HL-60 (cell line): ENCODE results near the gene B3GNT8.
A peak's percentile ranks its signal among the peaks of the same experiment; 100 is the strongest.

ENCODE experiments used
- DNase-seq, 2 experiments: peaks; one replicate each; pipeline ENCODE4 v3.0.0-alpha.2; 2010 to 2020; ENCODE audit warnings: low read depth in 1 of 2, low spot score in 1 of 2
- H3K27ac ChIP-seq: fragments of 250-450 bp; sonication (Bioruptor Pico); replicated peaks from 2 replicates; pipeline ENCODE4 v1.5.1; 2020; ENCODE audit warnings: mild to moderate bottlenecking, moderate library complexity
- H3K27me3 ChIP-seq: fragments of 250-450 bp; sonication (Bioruptor Pico); 2 replicates; pipeline ENCODE4 v1.5.1; 2021; ENCODE audit warnings: mild to moderate bottlenecking, moderate library complexity; ENCODE audit not compliant: insufficient read depth, poor library complexity, severe bottlenecking
- H3K4me3 ChIP-seq: replicated peaks from 2 replicates; pipeline ENCODE4 v1.5.1; 2011; ENCODE audit warnings: mild to moderate bottlenecking, control low read depth, low read length; ENCODE audit not compliant: insufficient read depth
- GABPA ChIP-seq: IDR thresholded peaks from 2 replicates; pipeline ENCODE4 v1.6.1; 2012; ENCODE audit warnings: low read depth
- POLR2AphosphoS5 ChIP-seq: IDR thresholded peaks from 2 replicates; pipeline ENCODE4 v1.6.1; 2012; ENCODE audit warnings: low read depth
- SPI1 ChIP-seq: IDR thresholded peaks from 2 replicates; pipeline ENCODE4 v1.6.1; 2012; ENCODE audit warnings: low read depth, mild to moderate bottlenecking, borderline replicate concordance
- TF ChIP-seq, protein P1 (sequence below): IDR thresholded peaks from one replicate; pipeline ENCODE4 v1.5.1; 2011; ENCODE audit warnings: low read length, control low read depth, inconsistent platforms; ENCODE audit not compliant: insufficient read depth
- TF ChIP-seq, protein P2 (sequence below): IDR thresholded peaks from 2 replicates; pipeline ENCODE4 v1.6.1; 2012; ENCODE audit warnings: low read depth; ENCODE audit not compliant: insufficient replicate concordance

The B3GNT8 gene

DNA sequence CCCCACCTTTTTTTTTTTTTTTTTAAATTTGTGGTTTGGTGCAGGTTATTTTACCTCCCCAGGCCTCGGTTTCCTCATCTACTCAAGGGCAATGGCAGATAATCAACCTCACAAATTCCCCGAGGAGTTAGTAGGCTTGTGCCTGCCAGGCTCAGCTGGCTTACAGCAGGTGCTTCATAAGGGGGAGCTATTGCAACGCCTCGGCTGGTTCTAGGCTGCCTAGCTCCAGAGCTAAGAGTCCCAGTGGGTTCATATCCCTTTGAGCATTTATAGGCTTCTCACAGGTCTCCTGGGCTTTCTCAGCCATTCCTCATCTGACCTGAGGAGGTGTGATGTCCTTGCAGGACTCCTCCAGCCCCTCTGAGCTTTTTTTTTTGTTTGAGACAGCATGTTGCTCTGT is 18.9 kb downstream of the B3GNT8 start:
- Histone ChIP-seq H3K4me3 (no peak overlapping the region), H3K27ac (peak overlapping the region; percentile 92), H3K27me3 (no peaks in the 10 kb centered on the region)
- peak; percentile 57 to 80 for DNase-seq
- TF ChIP-seq, protein P1, sequence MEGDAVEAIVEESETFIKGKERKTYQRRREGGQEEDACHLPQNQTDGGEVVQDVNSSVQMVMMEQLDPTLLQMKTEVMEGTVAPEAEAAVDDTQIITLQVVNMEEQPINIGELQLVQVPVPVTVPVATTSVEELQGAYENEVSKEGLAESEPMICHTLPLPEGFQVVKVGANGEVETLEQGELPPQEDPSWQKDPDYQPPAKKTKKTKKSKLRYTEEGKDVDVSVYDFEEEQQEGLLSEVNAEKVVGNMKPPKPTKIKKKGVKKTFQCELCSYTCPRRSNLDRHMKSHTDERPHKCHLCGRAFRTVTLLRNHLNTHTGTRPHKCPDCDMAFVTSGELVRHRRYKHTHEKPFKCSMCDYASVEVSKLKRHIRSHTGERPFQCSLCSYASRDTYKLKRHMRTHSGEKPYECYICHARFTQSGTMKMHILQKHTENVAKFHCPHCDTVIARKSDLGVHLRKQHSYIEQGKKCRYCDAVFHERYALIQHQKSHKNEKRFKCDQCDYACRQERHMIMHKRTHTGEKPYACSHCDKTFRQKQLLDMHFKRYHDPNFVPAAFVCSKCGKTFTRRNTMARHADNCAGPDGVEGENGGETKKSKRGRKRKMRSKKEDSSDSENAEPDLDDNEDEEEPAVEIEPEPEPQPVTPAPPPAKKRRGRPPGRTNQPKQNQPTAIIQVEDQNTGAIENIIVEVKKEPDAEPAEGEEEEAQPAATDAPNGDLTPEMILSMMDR = peak; percentile 33
- TF ChIP-seq GABPA = no peak

DNA sequence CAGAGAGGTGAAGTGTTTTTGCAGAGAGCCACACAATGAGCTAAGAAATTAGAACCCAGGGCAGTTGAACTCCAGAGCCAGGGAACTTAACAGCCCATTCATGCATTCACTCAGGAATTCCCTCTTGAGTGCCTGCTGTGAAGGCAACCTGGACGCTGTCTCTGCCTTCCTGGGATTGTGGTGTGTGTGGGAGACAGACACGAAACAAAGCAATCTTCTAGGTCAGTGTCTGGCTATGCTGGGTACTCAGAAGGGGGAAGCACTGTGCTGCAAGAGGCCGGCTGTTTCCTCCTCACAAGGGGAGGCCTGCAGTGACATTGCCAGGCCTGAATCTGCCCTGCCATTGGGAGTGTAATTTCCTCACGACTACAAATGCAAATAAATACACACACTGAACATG is 19.9 kb downstream of the B3GNT8 start:
- TF ChIP-seq SPI1 (no peak), GABPA (no peak), POLR2AphosphoS5 (no peak)
- TF ChIP-seq, protein P2, sequence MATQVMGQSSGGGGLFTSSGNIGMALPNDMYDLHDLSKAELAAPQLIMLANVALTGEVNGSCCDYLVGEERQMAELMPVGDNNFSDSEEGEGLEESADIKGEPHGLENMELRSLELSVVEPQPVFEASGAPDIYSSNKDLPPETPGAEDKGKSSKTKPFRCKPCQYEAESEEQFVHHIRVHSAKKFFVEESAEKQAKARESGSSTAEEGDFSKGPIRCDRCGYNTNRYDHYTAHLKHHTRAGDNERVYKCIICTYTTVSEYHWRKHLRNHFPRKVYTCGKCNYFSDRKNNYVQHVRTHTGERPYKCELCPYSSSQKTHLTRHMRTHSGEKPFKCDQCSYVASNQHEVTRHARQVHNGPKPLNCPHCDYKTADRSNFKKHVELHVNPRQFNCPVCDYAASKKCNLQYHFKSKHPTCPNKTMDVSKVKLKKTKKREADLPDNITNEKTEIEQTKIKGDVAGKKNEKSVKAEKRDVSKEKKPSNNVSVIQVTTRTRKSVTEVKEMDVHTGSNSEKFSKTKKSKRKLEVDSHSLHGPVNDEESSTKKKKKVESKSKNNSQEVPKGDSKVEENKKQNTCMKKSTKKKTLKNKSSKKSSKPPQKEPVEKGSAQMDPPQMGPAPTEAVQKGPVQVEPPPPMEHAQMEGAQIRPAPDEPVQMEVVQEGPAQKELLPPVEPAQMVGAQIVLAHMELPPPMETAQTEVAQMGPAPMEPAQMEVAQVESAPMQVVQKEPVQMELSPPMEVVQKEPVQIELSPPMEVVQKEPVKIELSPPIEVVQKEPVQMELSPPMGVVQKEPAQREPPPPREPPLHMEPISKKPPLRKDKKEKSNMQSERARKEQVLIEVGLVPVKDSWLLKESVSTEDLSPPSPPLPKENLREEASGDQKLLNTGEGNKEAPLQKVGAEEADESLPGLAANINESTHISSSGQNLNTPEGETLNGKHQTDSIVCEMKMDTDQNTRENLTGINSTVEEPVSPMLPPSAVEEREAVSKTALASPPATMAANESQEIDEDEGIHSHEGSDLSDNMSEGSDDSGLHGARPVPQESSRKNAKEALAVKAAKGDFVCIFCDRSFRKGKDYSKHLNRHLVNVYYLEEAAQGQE = no peak
- TF ChIP-seq, protein P1 = no peak
- peak in 1 of 2 experiments; percentile 78 for DNase-seq
- H3K27ac ChIP-seq = peak overlapping the region; percentile 92

DNA sequence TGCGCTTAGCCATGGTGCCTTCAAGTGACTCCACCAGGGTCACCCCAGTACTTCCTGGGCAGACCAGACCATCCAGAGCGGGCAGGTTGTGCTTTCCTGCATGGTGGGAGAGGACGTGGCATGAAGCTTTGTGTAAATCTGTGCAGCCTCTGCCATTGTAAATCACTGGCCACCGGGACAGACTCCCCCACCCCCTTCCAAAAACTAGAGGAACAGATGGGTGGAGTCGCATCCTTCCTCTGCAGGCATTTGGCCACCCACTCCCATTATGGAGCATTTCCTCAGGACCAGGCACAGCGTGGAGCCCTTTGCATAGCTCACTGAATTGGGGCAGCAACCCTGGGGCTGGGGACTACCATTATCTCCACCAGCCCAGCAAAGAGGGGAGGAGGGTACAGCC is 21.4 kb downstream of the B3GNT8 start:
- DNase-seq = no peak
- no peak overlapping the region for H3K27ac ChIP-seq
- no peak overlapping the region for H3K4me3 ChIP-seq
- no peak for TF ChIP-seq GABPA
- no peak for TF ChIP-seq POLR2AphosphoS5
- TF ChIP-seq, protein P1 = no peak
- TF ChIP-seq SPI1 = no peak
- TF ChIP-seq, protein P2 = no peak
- H3K27me3 ChIP-seq = no peaks in the 10 kb centered on the region

More for the DNA sequence above, 19.9 kb downstream of the B3GNT8 start:
- no peak overlapping the region for H3K4me3 ChIP-seq
- H3K27me3 ChIP-seq = no peaks in the 10 kb centered on the region

DNA sequence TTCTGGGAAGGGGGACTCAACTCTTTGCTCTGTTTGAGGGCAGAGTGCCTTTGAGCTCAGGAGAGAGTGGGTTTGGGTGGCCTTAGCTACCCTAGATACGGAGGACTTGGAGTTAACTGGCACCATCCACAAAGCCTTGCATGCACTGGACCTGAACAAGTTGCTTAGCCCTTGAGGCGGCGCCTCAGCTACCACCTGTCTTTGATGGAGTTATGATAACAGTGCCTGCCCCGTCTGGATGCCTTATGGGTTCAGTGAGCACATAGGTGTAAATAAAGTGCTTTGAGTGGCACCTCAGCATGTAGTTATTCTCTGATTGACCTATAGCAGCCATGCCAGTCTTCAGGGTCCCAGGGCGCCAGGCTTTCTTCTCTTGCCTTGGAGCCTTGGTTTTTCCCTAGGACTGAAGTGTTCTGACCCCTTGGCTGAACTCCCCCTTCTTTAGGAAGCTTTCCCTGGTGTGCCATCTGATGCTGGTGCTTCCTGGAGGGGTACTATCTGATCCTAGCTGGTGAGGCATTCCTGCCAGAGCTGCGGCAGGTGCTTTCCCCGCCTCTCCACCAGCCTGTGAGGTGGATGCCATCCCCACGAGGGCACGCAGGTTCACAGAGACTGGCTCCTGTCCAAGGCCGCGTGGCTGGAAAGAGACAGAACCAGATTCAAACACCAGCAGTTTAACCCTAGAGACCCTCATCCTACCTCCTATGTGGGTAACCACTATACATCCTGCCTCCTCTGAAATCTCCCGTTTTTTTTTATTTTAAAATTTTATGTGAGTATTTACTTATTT is 23.8 kb downstream of the B3GNT8 start:
- Histone ChIP-seq H3K27ac (no peak overlapping the region), H3K4me3 (no peak overlapping the region), H3K27me3 (no peaks in the 10 kb centered on the region)
- DNase-seq = no peak
- no peak for TF ChIP-seq POLR2AphosphoS5
- TF ChIP-seq, protein P2 = no peak
- TF ChIP-seq, protein P1 = no peak
- no peak for TF ChIP-seq SPI1
- no peak for TF ChIP-seq GABPA
